Measurements from ENCODE around the gene CFAP299. TPM values are rescaled to one million over a fixed set of nuclear protein-coding genes. Genes with fewer than 3 reads are reported as not detected.

CFAP299 gene
- total RNA-seq, 1 experiment from 2014 or later, result not detected

GRCh38 chr4:80911458-80911857, 575.9 kb downstream of the CFAP299 start:
- DNase-seq (ENCODE audit: low read depth, low spot score) (no peak), ATAC-seq (no peak)
- intact Hi-C loops (cut with micrococcal nuclease), result no loop called here

More at GRCh38 chr4:80911458-80911857, 575.9 kb downstream of the CFAP299 start:
- Histone ChIP-seq H3K4me2 (ENCODE audit: low read length) (no peak overlapping the region), H3K9ac (ENCODE audit: low read length) (no peak overlapping the region), H3K36me3 (ENCODE audit: control insufficient read depth in 1 of 2, insufficient read depth in 2 of 2, low read length in 2 of 2) (no peaks in the 10 kb centered on the region), H3K9me3 (ENCODE audit: control insufficient read depth in 1 of 2, insufficient read depth in 1 of 2, low read depth in 1 of 2, low read length in 2 of 2) (no peaks in the 10 kb centered on the region), H3K27me3 (ENCODE audit: insufficient read depth, low read length) (peaks cover 13% of the 10 kb centered on the region), H4K20me1 (ENCODE audit: insufficient read depth) (no peaks in the 10 kb centered on the region), H3K4me1 (ENCODE audit: control insufficient read depth in 1 of 2, insufficient read depth in 2 of 2, low read length in 2 of 2) (no peaks in the 10 kb centered on the region), H3K4me3 (replicated peaks in 1 of 2; ENCODE audit: low read depth in 1 of 2, low read length in 2 of 2) (no peak overlapping the region), H3K9me2 (ENCODE audit: insufficient read depth) (no peaks in the 10 kb centered on the region), H3K79me2 (ENCODE audit: insufficient read depth, low read length) (no peaks in the 10 kb centered on the region), H3K27ac (ENCODE audit: low read depth, low read length) (no peak overlapping the region), H2AFZ (ENCODE audit: low read depth, low read length, poor library complexity, severe bottlenecking) (no peak overlapping the region)
- no TSS peak for BruUV-seq (replicated peaks)
- POLR2A ChIA-PET, result no interaction called here
- TF ChIP-seq SP1 (IDR thresholded peaks at IDR 0.05; ENCODE audit: low read depth) (no peak), TCF7L2 (IDR thresholded peaks at IDR 0.05; ENCODE audit: borderline replicate concordance, extremely low read depth, insufficient read depth, insufficient read length) (no peak), EZH2phosphoT487 (IDR thresholded peaks at IDR 0.05; ENCODE audit: borderline replicate concordance) (no peak), EGR1 (IDR thresholded peaks at IDR 0.05; ENCODE audit: low read depth) (no peak), CEBPB (IDR thresholded peaks at IDR 0.05; ENCODE audit: low read depth) (no peak), CBX3 (IDR thresholded peaks at IDR 0.05; ENCODE audit: low read depth) (no peak), YY1 (IDR thresholded peaks at IDR 0.05; ENCODE audit: extremely low read depth, insufficient replicate concordance, low read depth, low read length) (no peak), POLR2AphosphoS5 (IDR thresholded peaks at IDR 0.05; ENCODE audit: low read depth, low read length) (no peak), CTCF (IDR thresholded peaks at IDR 0.05 in 2 of 3, conservative IDR thresholded peaks at IDR 0.05 in 1 of 3; ENCODE audit: borderline replicate concordance in 1 of 3, insufficient read depth in 1 of 3, low read depth in 2 of 3, low read length in 2 of 3) (no peak), SRF (IDR thresholded peaks at IDR 0.05; ENCODE audit: low read depth) (no peak), FOSL1 (IDR thresholded peaks at IDR 0.05; ENCODE audit: low read depth) (no peak), ATF3 (IDR thresholded peaks at IDR 0.05) (no peak), REST (IDR thresholded peaks at IDR 0.05; ENCODE audit: low read depth) (no peak), ZFX (IDR thresholded peaks at IDR 0.05) (no peak), ZBTB33 (IDR thresholded peaks at IDR 0.05; ENCODE audit: extremely low read depth, insufficient replicate concordance, low read length) (no peak), JUND (IDR thresholded peaks at IDR 0.05) (no peak), MAX (IDR thresholded peaks at IDR 0.05) (no peak), ELF1 (IDR thresholded peaks at IDR 0.05; ENCODE audit: borderline replicate concordance, low read depth) (no peak), ZNF274 (IDR thresholded peaks at IDR 0.05; ENCODE audit: low read depth, low read length) (no peak)
- CTCF ChIA-PET, result no interaction called here
- RAD21 ChIA-PET (ENCODE audit: low non-redundant PET in 1 of 2, low total read pairs in 2 of 2, uncharacterized antibody in 2 of 2, unreplicated experiment in 2 of 2), result no interaction called here

All from HCT116 (cell line).